Mucosa of gallbladder (tissue), 1 donor: ENCODE measurements around the gene LHX5. TPM values are rescaled to one million over a fixed set of nuclear protein-coding genes. Genes with fewer than 3 reads are reported as not detected.

Source experiments
- DNase-seq: peaks from one replicate; pipeline ENCODE4 v3.0.0-alpha.2; 2020; ENCODE audit warnings: low spot score
- total RNA-seq: library from RNA; stranded (reverse); gene quantifications from one replicate; pipeline ENCODE4 v1.2.1, GENCODE V29; 2021
- donor health status: DM: no; HTN: no; CAD: no.

The LHX5 gene
- total RNA-seq, 1 donor from 2014 or later: not detected

- DNase-seq: no peak
Observed at GRCh38 chr12:113477842-113478215, 6.2 kb upstream of the LHX5 start.

- DNase-seq: no peak
Observed at GRCh38 chr12:113477171-113477841, 5.6 kb upstream of the LHX5 start.

GRCh38 chr12:113476176-113476986 is 4.7 kb upstream of the LHX5 start:
- DNase-seq: no peak

GRCh38 chr12:113475451-113476175 is 3.9 kb upstream of the LHX5 start:
- no peak for DNase-seq

GRCh38 chr12:113474635-113475436 is 3.2 kb upstream of the LHX5 start:
- no peak for DNase-seq

- DNase-seq: no peak
Observed at GRCh38 chr12:113473942-113474341, 2.3 kb upstream of the LHX5 start.

GRCh38 chr12:113473400-113473799 is 1.7 kb upstream of the LHX5 start:
- DNase-seq: no peak

GRCh38 chr12:113472191-113473121 is 785 bp upstream of the LHX5 start:
- no peak for DNase-seq

- DNase-seq: no peak
Observed at GRCh38 chr12:113470871-113471618, 626 bp downstream of the LHX5 start.

- no peak for DNase-seq
Observed at GRCh38 chr12:113469949-113470743, 1.5 kb downstream of the LHX5 start.

- no peak for DNase-seq
Observed at GRCh38 chr12:113469224-113469948, 2.3 kb downstream of the LHX5 start.

GRCh38 chr12:113468365-113469223 is 3.1 kb downstream of the LHX5 start:
- no peak for DNase-seq

- DNase-seq: no peak
Observed at GRCh38 chr12:113467502-113468364, 3.9 kb downstream of the LHX5 start.

GRCh38 chr12:113467142-113467501 is 4.5 kb downstream of the LHX5 start:
- no peak for DNase-seq

- DNase-seq: no peak
Observed at GRCh38 chr12:113466454-113467141, 5.1 kb downstream of the LHX5 start.
